PC-3 (cell line): ENCODE data around the gene FHL2.

Experiments
- EZH2phosphoT487 ChIP-seq: fragments of 300-600 bp; sonication (generic); IDR thresholded peaks from 2 replicates; pipeline ENCODE4 v1.6.1; 2018; ENCODE audit warnings: mild to moderate bottlenecking, antibody characterized with exemption, low read length, borderline replicate concordance
- TF ChIP-seq, protein P1 (sequence below): fragments of 300-600 bp; sonication (generic); conservative IDR thresholded peaks from 2 replicates; pipeline ENCODE4 v1.5.1; 2017; ENCODE audit warnings: antibody characterized with exemption, low read depth, mild to moderate bottlenecking, low read length

DNA sequence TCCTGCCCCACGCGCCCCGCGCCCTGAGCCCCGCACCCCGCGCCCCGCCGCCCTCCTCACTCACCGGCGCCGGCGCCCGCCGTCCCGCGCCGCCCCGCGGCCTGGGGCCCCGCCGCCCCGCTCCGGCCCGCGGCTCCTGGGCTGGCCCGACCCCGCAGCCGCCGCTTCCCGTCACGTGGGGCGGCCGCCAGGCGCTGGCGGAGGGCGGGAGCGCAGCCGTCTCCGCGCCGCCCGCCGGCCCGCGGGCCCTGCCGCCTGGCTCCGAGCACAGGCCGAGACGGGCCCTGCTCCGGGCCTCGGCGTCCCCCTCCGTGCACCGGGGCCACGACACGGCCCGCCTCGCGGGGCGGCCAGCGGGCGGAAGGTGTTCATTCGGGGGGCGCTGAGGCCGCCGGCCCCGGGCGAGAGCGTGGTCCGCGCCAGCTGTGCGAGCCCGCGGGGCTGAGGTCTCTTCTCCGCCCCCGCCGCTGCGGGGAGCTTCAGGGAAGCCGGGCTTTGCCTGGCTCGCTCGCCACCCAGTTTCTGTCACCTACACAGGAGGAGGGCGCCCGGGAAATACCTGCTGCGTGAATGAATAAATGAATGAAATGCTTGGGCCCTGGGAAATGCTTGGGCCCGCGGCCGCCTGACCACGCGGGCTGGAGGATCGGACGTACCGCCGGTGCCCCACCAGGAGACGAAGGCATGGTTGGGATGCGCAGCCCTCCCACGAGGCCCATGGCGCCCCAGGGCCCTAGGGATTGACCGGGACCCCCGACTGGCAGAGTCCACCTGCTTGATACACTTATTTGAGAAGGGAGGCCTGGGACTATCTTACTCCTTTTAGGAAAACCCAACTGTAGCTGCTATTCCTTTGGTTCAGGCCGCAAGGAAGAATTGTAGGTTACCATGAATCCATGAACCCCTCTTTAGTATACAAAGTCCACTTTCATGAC, 69.0 kb downstream of the FHL2 start, which contains the start of gene TGFBRAP1:
- TF ChIP-seq EZH2phosphoT487 = no peak
- TF ChIP-seq, protein P1, sequence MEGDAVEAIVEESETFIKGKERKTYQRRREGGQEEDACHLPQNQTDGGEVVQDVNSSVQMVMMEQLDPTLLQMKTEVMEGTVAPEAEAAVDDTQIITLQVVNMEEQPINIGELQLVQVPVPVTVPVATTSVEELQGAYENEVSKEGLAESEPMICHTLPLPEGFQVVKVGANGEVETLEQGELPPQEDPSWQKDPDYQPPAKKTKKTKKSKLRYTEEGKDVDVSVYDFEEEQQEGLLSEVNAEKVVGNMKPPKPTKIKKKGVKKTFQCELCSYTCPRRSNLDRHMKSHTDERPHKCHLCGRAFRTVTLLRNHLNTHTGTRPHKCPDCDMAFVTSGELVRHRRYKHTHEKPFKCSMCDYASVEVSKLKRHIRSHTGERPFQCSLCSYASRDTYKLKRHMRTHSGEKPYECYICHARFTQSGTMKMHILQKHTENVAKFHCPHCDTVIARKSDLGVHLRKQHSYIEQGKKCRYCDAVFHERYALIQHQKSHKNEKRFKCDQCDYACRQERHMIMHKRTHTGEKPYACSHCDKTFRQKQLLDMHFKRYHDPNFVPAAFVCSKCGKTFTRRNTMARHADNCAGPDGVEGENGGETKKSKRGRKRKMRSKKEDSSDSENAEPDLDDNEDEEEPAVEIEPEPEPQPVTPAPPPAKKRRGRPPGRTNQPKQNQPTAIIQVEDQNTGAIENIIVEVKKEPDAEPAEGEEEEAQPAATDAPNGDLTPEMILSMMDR = no peak
